ENCODE results near the gene GSTP1. TPM values are rescaled to one million over a fixed set of nuclear protein-coding genes. Genes with fewer than 3 reads are reported as not detected.

Gene GSTP1
- total and polyA plus RNA-seq, 12 donors = 267 to 1,325 (median 455) TPM

DNA sequence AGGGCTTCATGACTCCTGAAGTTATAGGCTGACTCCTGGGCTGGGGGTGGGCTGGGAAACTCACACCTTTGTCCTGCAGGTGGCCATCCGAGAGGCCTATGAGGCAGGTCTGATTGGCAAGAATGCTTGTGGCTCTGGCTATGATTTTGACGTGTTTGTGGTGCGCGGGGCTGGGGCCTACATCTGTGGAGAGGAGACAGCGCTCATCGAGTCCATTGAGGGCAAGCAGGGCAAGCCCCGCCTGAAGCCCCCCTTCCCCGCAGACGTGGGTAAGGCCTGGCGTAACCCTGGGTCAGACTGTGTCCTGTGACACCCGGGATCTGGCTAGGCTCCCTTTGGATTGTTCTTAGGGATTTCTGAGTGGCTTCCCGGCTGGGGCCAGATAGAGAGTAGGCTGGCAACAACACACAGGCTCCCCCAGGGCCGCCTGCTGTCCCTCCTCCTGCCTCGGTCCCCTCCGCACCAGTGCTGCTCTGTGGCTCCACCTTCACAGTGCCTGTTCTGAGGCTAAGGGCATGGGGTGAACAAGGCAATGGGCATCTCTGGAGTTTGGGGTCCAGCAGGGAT is 26.8 kb downstream of the GSTP1 start:
- Histone ChIP-seq H3K36me3 (replicated peaks in 1 of 2) (peaks cover 0 to 40% of the 10 kb centered on the region in 2 donors), H3K9me3 (replicated peaks in 1 of 3) (no peaks in the 10 kb centered on the region), H3K4me3 (no peak overlapping the region), H3K4me1 (replicated peaks in 1 of 2) (peaks cover 13 to 14% of the 10 kb centered on the region in 2 donors), H3K27ac (no peak overlapping the region), H3K27me3 (no peaks in the 10 kb centered on the region)
- WGBS, 4 donors = 88 to 94% (median 89%) methylated on average over 4 to 15 of the region's 15 CpGs
- no peak for DNase-seq
- intact Hi-C loops (cut with DNase I) = no loop called here
- no peak for TF ChIP-seq POLR2A (IDR thresholded peaks at IDR 0.05)
- TF ChIP-seq, protein P1, sequence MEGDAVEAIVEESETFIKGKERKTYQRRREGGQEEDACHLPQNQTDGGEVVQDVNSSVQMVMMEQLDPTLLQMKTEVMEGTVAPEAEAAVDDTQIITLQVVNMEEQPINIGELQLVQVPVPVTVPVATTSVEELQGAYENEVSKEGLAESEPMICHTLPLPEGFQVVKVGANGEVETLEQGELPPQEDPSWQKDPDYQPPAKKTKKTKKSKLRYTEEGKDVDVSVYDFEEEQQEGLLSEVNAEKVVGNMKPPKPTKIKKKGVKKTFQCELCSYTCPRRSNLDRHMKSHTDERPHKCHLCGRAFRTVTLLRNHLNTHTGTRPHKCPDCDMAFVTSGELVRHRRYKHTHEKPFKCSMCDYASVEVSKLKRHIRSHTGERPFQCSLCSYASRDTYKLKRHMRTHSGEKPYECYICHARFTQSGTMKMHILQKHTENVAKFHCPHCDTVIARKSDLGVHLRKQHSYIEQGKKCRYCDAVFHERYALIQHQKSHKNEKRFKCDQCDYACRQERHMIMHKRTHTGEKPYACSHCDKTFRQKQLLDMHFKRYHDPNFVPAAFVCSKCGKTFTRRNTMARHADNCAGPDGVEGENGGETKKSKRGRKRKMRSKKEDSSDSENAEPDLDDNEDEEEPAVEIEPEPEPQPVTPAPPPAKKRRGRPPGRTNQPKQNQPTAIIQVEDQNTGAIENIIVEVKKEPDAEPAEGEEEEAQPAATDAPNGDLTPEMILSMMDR (IDR thresholded peaks at IDR 0.05) = no peak

DNA sequence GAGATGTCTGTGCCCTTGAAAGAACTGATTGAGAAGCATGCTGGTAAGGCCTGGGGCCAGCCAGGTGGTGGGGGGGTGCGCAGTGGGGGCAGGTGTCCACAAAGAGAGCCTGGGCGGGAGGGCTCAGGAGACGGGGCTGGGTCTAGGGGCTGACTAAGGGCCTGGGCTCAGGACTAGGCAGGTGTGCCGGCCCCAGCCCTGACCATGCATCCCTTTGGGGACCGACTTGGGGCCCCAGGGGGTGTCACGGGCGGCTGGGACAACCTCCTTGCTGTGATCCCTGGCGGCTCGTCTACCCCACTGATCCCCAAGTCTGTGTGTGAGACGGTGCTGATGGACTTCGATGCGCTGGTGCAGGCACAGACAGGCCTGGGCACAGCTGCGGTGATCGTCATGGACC is 27.6 kb downstream of the GSTP1 start:
- DNase-seq = no peak

GRCh38 chr11:67611704-67612587 is 28.3 kb downstream of the GSTP1 start:
- no peak overlapping the region for H3K27ac ChIP-seq
- DNase-seq = peak in 1 of 7 donors; percentile 18
- H3K9me3 ChIP-seq (replicated peaks in 1 of 3) = no peaks in the 10 kb centered on the region
- TF ChIP-seq POLR2A (IDR thresholded peaks at IDR 0.05) = no peak
- TF ChIP-seq, protein P1 (IDR thresholded peaks at IDR 0.05) = no peak
- H3K36me3 ChIP-seq (replicated peaks in 1 of 2) = peaks cover 0 to 40% of the 10 kb centered on the region in 2 donors
- intact Hi-C loops (cut with DNase I) = no loop called here
- H3K4me1 ChIP-seq (replicated peaks in 1 of 2) = peaks cover 9 to 10% of the 10 kb centered on the region in 2 donors
- H3K4me3 ChIP-seq = no peak overlapping the region
- peaks cover 9% of the 10 kb centered on the region for H3K27me3 ChIP-seq
- 85 to 92% (median 88%) methylated on average over 15 to 37 of the region's 37 CpGs for WGBS, 4 donors

More for the DNA sequence above, 27.6 kb downstream of the GSTP1 start:
- H3K27ac ChIP-seq = no peak overlapping the region
- H3K4me3 ChIP-seq = no peak overlapping the region
- intact Hi-C loops (cut with DNase I) = no loop called here
- peaks cover 0 to 40% of the 10 kb centered on the region in 2 donors for H3K36me3 ChIP-seq (replicated peaks in 1 of 2)
- TF ChIP-seq, protein P1 (IDR thresholded peaks at IDR 0.05) = no peak
- H3K9me3 ChIP-seq (replicated peaks in 1 of 3) = no peaks in the 10 kb centered on the region
- H3K27me3 ChIP-seq = peaks cover 7% of the 10 kb centered on the region
- H3K4me1 ChIP-seq (replicated peaks in 1 of 2) = peaks cover 11 to 12% of the 10 kb centered on the region in 2 donors
- WGBS, 4 donors = 93 to 100% (median 97%) methylated on average over 1 to 14 of the region's 14 CpGs

- TF ChIP-seq POLR2A (IDR thresholded peaks at IDR 0.05) = no peak
- TF ChIP-seq, protein P1 (IDR thresholded peaks at IDR 0.05) = no peak
- Histone ChIP-seq H3K9me3 (replicated peaks in 1 of 3) (no peaks in the 10 kb centered on the region), H3K27me3 (peaks cover 9% of the 10 kb centered on the region), H3K4me1 (replicated peaks in 1 of 2) (peaks cover 2 to 3% of the 10 kb centered on the region in 2 donors), H3K27ac (no peak overlapping the region), H3K36me3 (replicated peaks in 1 of 2) (peaks cover 0 to 40% of the 10 kb centered on the region in 2 donors), H3K4me3 (no peak overlapping the region)
- WGBS, 4 donors = 92 to 96% (median 95%) methylated on average over 9 to 13 of the region's 13 CpGs; no CpG with 5 or more reads in 1 of the 4 donors
- no peak for DNase-seq
- intact Hi-C loops (cut with DNase I) = no loop called here
These were observed 29.1 kb downstream of the GSTP1 start for GRCh38 chr11:67612751-67613150.
